Fibroblast of skin of left quadriceps (primary cell): ENCODE measurements around the gene DPP10.
"Not testable (repeated sequence)": the region's sequence is repeated elsewhere in the genome, so short reads cannot be mapped to it uniquely, and the experiment has no call there.

ENCODE experiments used
- DNase-seq, 2 experiments: peaks; one replicate each; pipeline ENCODE4 v3.0.0-alpha.2; 2013; ENCODE audit warnings: low read depth in 2 of 2

DPP10 gene

DNA sequence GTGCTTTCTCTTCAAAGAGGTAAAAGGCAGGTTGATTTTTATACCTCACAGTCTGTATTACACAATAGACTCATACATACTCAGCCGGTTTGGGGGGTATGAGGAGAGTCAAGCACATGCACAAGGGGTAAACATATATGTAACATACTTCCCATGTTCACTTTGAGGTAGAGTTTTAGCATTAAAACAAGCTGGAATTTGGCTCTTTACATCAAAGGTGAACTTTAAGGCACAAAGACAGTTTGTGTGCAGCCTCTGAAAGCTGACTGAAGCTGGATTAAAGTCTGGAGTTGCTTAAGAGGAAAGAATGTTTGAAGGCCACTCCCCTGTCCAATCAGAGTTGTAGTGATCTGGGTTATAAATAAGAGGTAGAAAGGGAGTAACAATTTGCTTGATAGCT, 282.0 kb downstream of the DPP10 start:
- no peak for DNase-seq

DNA sequence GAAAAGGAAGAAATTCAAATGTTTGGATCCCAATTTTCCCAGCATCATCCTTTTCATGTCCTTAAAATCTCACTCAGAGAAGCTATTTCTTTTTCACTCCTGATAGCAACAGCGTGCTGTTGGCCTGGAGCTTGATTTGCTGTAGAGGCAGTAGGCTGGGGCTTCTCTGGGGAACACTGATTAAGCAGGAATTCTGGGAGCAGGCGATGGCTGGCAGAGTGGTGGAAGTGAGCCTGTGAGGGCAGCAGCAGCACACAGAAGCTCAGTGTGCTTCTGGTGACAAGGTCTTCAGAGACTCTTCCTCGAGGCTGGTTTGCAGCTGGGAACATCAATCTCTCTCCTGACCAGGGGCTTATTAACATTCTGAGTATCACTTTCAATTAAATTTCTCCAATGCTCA, 284.6 kb downstream of the DPP10 start:
- no peak for DNase-seq

DNA sequence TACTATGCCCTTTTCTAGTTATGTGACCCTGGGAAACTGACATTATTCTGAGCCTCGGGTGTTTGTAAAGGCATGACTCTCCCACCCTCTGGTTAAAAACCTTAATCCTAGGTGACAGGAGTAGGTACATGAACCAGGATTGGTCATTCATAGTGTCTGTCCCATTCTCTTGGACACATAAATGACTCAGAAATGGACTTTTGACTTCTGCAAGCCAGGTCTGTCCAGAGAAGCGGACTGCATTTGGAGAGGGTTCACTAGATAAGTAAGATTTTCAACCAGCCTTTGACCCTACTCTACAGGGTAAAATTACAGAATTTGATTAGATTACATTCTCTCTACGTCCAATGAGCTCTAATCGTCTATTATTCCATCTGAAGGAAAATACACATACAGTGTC, 285.9 kb downstream of the DPP10 start:
- DNase-seq, result no peak

DNA sequence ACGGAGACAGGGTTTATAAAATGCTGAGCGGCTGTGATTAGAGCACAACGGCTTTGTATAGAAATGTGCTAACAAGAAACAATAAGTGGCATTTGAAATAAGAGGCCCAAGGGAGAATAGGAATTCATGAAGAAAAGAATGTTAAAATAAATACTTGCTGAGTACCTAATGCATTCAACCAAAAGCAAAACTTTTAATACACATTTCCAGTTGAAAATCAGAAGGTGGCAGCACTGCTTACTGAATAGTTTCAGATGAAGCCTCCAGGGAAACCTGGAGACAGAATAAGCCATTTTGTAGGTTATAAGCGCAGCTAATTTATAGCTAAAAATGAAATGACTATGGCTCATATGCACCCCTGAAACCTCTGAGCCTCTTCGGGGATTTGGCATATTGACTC, 286.6 kb downstream of the DPP10 start:
- no peak for DNase-seq

DNA sequence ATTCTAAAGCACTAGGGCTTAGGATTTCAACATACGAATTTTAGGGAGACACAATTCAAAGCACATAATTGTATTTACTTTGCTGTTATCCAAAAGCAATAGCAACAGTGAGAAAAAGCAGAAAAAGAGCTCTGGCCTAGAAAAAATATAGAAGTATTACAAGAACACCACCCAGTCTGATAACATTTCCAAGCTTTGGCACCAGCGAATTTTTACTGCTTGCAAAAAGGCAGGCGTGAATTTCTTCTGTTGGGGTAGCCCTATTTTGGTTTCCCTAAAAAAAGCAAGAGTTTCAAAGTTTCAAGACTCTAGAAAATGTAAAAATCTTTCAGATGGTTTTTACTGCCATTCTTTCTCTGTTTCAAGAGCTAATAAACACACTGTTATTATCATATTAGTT, 292.7 kb downstream of the DPP10 start:
- DNase-seq, result no peak

DNA sequence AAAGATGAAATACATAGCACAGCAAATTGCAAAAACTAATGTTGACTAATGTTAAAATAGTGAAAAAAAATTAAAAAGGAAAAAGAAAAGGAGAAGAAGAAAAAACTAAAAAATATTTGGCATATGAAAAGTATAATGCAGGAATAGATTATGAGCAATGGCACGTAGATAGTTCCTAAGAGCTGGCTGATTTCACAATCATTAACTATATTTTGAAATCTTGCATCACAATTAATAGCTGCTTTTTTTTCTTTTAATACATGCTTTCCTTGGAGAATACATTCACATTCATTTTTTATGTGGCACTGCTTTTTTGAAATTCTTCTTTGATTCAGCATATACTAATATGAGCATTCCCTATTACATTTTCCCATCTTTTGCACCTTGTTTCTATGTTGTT, 299.8 kb downstream of the DPP10 start:
- no peak for DNase-seq

DNA sequence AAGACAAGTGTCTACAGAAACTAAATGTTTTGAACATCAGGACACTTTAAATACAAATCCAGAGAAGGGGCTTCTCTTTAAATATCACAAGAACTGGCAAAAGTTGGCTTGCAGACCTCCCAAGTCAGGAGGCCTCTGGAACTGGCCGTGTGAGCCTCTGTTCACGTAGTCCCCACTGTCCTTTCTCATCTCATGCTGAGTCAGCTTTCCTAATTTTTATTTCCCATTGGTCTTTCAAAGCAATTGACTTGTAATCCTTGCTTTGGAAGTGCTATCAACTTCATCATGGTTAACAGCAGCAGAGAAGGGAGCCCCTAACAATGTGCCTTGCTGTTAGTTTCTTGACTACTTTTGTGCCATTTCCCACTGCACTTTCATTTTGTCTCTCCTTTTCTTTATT, 303.3 kb downstream of the DPP10 start:
- no peak for DNase-seq

DNA sequence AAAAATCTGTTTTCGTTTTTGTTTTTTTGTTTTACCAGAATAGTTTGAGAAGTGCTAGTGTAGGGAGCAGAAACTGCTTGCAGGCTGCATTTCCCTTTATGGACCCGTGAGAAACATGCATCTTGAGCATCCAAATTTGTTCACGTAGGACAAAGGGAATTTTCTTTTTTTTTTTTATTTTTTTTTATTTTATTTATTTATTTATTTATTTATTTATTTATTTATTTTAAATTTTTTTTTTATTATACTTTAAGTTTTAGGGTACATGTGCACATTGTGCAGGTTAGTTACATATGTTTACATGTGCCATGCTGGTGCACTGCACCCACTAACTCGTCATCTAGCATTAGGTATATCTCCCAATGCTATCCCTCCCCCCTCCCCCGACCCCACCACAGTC, 305.7 kb downstream of the DPP10 start:
- not testable (repeated sequence) for DNase-seq

DNA sequence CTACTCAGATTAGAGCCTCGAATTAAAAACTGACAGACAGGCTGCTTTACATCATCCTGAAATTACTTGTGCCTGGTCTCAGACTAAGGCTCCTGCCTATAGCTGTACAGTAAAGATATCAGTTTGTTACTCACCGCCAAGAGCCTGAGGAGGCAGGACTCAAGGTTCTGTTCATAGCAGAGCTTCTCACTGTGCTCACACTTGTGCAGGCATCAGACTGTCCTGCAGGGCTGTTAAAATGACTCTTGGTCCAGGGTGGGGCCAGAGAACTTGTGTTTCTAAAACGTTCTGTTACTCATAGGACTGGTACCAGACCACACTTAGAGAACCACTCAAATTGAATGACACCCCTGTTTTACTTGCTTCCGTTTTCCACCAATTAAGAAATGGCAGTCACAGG, 310.0 kb downstream of the DPP10 start:
- DNase-seq, result no peak

DNA sequence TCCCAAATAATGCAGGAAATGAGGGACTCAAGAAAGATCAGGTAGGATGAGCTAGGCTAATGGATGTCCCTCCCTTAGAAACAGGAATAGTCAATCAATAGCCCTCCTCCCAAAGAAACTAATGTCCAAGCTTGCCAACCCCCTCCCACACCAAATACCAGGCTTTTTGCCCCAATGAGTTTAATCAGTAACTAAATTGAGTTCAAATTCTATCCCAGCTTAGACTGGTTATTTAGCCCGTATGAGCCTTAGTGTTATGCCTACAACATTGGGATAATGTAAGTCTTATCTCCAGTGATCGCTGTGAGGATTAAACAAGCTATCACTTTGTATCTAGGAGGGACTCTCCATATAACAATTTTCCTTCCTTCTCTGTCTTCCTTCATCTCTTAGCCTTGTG, 310.7 kb downstream of the DPP10 start:
- no peak for DNase-seq

DNA sequence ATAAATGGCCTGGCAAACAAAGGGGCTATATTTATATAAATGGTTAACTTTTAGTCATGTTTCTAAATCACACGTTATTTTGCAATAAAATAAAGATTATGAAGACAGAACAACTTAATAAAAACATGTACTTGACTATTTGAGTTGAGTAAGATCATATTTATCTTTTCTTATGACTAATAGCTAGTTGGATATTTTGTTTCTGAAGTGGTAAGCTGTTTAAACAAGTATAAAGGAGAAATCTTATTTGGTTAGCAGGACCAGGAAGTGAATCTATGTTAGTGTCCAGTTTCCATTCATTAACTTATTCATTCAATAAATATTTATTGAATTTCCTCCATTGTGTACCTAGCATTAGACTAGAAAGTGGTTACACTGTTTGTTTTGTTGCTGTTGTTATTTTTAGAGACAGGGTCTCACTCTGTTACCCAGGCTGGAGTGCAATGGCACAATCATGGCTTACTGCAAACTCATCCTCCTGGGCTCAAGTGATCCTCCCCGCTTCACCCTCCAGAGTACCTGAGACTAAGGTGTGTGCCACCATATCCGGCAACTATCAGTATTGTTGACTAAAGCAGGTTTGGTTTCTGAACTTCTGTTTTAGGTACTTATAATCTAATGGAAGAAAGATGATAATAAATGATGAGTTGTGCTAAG, 312.6 kb downstream of the DPP10 start:
- DNase-seq, result no peak

DNA sequence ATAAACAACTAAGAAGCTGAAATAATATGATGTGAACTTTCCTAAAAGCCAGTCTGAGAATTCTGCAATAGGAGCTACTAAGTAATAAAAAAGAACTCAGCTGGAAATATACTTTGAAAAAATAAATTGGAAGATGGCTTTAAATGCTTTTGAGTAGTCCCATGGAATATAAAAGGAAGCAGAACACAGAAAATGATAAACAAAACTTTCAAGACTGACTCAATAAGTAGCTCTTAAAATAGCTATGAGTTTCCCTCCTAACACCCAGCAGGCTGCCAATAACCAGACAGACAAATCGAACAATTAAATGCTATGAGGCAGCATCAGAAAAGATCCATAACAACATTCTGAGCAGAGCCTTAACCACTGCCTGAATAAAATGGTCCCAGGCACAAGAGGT, 319.9 kb downstream of the DPP10 start:
- no peak for DNase-seq

DNA sequence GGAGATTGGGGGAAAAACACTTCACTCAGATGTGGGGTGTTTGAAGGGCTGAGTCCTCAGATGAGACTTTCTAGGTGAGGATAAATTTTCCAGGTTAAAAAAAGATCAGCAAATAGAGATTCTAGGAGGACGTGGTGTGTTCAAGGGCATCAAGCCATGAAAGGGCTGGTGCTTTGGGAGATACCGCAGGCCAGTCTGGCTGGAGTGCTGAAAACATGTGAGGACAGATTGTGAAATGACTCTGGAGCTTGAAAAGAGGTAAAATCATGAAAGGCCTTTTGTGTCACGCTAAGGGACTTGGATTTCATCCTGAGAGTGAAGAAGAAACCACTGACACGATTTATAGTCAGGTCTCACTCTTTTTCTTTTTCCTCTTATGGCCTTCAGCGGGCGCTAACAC, 320.5 kb downstream of the DPP10 start:
- no peak for DNase-seq

DNA sequence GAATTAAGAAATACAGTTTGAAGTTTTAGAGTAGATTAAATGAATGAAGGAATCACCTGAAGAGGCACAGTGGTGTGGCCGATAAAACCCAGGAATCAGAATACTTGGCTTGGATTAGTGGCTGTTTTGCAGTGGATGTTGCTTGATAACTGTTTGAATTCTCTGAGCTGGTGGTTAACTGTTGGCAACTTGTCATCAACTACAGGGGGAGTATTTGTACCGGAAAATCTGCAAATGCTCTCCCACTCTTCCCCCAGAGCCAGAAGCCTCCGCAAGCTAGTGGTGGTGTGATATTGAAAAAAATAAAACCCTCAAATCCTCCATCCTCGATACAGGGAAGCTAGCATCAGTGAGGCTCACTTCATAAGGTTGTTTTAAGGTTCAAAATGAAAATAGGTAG, 326.7 kb downstream of the DPP10 start:
- no peak for DNase-seq

DNA sequence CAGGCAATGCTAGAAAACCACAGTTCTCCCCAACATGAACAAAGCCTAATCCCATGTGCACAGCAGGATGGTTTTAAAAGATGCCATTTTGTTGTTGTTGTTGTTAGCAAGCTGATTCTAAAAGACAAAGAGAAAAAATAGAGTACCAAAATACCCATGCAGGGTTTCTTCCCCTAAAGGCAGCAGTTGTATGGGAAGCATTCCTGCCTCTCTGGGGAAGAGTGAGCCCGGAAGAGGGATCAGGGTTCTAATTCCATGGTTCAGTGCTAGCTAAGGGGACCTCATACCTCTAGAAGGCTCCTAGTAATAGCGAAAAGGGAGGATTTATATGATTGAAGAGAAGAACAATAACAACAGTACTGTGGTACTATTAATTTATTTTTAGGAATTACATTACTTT, 327.6 kb downstream of the DPP10 start:
- no peak for DNase-seq

DNA sequence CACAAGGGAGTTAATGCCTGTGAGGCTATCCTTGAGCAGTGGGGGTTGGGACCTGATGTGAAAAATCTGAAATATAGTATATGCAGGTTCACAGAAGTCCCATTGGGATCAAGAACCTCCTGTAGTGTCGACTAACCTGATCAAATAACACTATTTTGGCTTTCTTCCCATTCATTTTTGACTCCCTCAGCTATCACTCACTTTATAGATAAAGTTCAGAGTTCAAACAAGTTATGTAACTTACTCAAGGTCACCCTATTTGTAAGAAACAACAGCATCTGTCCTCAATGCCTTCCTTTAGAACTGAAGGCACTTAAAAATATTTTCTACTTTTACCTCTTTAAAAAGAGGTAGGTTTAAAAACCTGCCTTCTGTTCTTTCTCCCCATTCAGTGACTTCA, 341.6 kb downstream of the DPP10 start:
- no peak for DNase-seq

DNA sequence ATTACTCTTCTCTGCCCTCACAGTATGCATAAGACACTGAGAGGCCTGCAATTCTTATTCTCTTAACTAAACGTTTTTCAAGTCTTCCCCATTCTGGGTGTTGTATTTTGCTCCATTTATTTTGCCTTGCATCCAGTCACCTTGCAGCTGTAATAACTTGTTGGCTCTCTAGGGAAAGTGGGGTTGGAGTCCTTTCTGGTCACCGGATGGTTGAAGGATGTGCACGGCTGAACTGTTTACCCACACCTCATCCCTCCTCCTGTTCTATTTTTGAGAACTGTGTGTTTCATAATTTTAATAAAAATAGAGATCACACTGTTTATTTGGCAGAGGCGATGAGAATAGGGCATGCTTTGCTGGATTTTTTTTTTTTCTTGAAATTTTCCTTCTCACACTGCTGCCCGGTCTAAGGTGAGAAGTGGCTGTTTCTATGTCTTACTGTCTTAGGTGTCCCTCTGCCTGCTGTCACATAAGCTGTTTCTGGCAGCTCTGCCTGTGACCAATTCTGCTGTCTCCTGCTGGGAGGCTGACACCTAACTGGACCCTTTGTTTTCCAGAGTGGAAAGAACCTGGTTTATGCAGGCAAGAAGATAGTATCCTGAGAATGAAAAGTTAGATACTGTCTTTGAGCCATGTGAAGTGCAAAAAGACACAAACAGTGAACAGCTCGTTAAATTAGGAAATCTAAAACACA, 342.6 kb downstream of the DPP10 start:
- no peak for DNase-seq

DNA sequence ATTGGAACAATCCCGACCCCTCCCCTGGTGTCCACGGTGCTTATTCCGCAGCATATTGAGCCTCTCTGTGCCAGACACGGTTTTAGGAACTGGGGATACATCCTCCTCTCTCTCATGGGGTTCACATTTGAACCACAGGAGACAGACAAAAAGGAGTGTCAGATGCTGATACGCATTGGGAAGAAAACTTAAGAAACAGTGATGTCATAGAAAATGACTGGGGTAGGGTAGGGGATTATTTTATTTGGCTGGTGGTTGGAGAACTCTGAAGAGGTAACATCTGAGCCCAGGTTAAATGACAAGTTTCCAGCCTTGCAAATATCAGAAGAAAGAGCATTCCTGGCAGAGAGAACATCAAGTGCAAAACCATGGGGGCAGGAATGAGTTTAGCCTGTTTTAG, 344.5 kb downstream of the DPP10 start:
- no peak for DNase-seq

DNA sequence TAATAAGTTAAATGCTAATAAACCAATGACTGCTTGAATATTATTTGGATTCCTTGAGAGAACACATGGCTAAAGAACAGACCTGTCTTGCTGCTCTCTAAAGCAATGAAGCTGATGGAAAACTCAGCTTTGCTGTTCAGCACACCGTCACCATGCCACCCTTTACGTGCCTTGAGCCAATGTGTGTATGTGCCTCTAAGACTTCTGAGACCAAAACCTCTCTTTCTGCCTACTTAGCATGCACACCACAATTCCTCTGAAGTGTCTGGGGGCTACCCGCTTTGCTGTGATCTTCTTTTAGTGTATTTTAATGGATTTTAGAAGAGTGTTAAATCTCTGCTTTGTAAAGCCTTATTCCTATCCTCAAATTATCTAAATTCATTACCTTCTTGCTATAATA, 345.0 kb downstream of the DPP10 start:
- no peak for DNase-seq

DNA sequence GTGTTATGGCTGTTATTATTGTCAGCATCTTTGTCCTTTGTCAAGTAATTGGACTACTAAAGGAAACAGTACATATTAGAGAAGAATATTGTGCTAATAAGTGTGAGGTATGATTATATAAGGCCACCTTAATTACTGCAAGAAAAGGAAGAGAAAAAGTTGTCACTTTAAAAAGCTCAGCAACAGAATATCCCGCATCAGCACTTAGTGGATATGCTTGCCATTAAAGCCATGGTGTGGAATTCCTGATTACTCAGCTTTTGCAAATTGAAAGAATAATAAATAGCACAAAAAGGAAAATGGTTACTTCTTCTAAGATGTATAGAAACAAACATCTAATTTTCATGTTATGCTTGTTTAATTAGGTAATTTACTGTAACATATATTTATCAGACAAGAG, 347.5 kb downstream of the DPP10 start:
- no peak for DNase-seq

DNA sequence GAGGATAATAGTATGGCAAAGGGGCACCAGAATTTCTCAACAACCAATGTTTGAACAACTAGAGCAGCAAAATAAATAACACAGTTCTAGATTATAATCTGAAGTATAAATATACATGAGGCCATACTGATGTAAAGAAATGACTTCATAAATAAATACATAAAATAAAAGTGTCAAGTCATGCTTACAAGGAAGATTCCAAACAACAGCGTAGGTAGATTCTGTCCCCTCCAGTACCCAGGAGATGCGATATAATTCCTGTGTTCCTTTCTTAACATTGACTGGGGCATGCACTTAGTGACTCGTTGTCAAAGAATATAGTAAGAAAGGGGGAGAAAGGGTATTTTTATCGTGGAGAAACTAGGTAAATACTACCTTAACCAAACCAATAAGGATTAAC, 355.1 kb downstream of the DPP10 start:
- no peak for DNase-seq

DNA sequence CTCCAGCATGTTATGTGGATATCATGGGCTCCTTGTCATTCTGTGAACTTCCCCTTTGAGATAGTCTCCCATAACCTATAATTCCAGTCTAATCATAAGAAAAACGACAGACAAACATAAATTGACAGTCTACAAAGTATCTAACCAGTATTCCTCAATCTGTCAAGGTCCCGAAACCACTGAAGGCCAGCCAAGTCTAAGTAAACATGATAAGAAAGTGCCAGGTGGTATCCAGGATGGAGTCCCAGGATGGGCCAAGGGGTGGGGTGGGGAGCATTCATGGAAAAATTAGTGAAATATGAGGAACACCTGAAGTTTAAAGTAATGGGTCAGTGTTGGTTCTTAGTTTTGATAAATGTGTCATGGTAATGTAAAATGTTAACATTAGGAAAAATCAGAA, 355.5 kb downstream of the DPP10 start:
- DNase-seq, result no peak

DNA sequence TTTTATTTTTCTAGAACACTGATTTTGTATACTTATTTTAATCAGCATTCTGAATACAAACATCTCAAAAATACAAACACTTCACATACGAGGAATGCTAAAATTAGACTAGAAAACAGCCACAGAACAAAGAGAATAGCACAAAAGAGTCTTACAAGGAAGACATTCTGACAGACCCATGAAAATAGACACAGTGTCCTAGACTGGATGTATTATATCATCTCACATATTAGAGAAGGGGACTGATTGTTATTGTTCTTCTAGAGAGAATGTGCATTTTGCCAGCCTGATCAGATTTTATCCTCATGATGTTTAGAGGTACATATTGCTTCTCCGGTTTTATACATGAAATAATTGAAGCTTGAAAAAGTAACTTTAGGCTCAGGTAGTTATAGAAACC, 357.9 kb downstream of the DPP10 start:
- DNase-seq, result no peak

DNA sequence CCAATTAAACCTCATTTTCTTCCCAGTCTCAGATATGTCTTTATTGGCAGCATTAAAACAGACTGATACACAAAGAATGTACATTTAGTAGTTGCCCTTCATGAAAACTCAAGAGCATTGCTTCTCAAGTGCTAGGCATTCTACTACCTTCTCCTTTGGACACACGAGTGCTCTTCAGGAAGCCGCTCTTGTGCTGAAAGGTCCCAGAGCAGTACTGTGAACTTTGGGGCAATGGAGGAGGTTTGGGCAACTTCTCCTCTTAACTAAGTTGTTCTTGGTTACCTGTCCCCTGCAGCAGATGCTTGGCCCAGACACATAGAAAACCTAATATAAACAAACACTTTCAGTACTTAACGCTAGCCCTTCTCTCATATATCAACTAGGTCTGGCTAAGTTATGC, 362.8 kb downstream of the DPP10 start:
- no peak for DNase-seq
